ENCODE results near the gene PLK1. TPM values are rescaled to one million over a fixed set of nuclear protein-coding genes. Genes with fewer than 3 reads are reported as not detected.

The PLK1 gene
- polyA plus RNA-seq, 1 donor from 2014 or later = 0.21 TPM

DNA sequence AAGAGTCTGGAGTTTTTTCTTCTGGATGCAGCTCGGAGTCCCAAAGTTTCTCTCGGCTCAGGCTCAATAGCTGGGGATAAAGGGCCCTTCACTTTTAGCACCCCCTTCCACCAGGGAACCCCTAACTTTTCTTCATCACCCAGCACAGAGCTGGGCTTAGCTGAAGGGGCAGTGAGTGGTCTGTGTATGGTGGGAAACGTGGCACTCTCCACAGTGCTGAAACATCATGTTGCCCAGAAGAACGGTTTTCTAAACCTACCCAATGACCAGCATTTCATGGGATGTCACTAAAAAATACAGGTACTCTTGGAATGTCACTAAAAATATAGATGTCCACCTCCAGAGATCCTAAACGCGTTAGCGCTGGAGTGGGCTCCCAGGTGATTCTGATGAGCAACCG, 22.4 kb downstream of the PLK1 start:
- Histone ChIP-seq H3F3A (ENCODE audit: insufficient read depth, low read length, poor library complexity, severe bottlenecking) (no peaks in the 10 kb centered on the region), H3K27ac (ENCODE audit: low read length) (no peak overlapping the region), H3K36me3 (ENCODE audit: insufficient read depth, low read length) (no peaks in the 10 kb centered on the region), H3K9me3 (ENCODE audit: low read length) (no peaks in the 10 kb centered on the region), H3K9me2 (ENCODE audit: insufficient read depth, low read length) (no peaks in the 10 kb centered on the region), H4K20me1 (ENCODE audit: insufficient read depth) (no peaks in the 10 kb centered on the region), H3K27me3 (ENCODE audit: insufficient read depth, low read depth, low read length) (no peaks in the 10 kb centered on the region), H3K79me2 (replicated peaks; ENCODE audit: insufficient read depth, low read length) (no peaks in the 10 kb centered on the region), H3K9ac (ENCODE audit: low read length) (no peak overlapping the region), H2AFZ (ENCODE audit: low read depth, low read length) (no peak overlapping the region), H3K4me3 (ENCODE audit: low read length) (no peak overlapping the region), H3K4me2 (ENCODE audit: low read length) (no peak overlapping the region)
- TF ChIP-seq EZH2 (IDR thresholded peaks at IDR 0.05; ENCODE audit: borderline replicate concordance, insufficient read depth, low read length, poor library complexity, severe bottlenecking) (no peak), POLR2AphosphoS5 (IDR thresholded peaks at IDR 0.05) (no peak), SMC3 (conservative IDR thresholded peaks at IDR 0.05; ENCODE audit: poor library complexity) (no peak), RAD21 (conservative IDR thresholded peaks at IDR 0.05) (no peak), EP300 (conservative IDR thresholded peaks at IDR 0.05; ENCODE audit: poor library complexity, severe bottlenecking) (no peak), TAF1 (IDR thresholded peaks at IDR 0.05; ENCODE audit: low read depth) (no peak), MXI1 (conservative IDR thresholded peaks at IDR 0.05; ENCODE audit: poor library complexity, severe bottlenecking) (no peak)
- TF ChIP-seq, protein P1, sequence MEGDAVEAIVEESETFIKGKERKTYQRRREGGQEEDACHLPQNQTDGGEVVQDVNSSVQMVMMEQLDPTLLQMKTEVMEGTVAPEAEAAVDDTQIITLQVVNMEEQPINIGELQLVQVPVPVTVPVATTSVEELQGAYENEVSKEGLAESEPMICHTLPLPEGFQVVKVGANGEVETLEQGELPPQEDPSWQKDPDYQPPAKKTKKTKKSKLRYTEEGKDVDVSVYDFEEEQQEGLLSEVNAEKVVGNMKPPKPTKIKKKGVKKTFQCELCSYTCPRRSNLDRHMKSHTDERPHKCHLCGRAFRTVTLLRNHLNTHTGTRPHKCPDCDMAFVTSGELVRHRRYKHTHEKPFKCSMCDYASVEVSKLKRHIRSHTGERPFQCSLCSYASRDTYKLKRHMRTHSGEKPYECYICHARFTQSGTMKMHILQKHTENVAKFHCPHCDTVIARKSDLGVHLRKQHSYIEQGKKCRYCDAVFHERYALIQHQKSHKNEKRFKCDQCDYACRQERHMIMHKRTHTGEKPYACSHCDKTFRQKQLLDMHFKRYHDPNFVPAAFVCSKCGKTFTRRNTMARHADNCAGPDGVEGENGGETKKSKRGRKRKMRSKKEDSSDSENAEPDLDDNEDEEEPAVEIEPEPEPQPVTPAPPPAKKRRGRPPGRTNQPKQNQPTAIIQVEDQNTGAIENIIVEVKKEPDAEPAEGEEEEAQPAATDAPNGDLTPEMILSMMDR (IDR thresholded peaks at IDR 0.05; ENCODE audit: poor library complexity, severe bottlenecking) = no peak
- TF ChIP-seq, protein P2, sequence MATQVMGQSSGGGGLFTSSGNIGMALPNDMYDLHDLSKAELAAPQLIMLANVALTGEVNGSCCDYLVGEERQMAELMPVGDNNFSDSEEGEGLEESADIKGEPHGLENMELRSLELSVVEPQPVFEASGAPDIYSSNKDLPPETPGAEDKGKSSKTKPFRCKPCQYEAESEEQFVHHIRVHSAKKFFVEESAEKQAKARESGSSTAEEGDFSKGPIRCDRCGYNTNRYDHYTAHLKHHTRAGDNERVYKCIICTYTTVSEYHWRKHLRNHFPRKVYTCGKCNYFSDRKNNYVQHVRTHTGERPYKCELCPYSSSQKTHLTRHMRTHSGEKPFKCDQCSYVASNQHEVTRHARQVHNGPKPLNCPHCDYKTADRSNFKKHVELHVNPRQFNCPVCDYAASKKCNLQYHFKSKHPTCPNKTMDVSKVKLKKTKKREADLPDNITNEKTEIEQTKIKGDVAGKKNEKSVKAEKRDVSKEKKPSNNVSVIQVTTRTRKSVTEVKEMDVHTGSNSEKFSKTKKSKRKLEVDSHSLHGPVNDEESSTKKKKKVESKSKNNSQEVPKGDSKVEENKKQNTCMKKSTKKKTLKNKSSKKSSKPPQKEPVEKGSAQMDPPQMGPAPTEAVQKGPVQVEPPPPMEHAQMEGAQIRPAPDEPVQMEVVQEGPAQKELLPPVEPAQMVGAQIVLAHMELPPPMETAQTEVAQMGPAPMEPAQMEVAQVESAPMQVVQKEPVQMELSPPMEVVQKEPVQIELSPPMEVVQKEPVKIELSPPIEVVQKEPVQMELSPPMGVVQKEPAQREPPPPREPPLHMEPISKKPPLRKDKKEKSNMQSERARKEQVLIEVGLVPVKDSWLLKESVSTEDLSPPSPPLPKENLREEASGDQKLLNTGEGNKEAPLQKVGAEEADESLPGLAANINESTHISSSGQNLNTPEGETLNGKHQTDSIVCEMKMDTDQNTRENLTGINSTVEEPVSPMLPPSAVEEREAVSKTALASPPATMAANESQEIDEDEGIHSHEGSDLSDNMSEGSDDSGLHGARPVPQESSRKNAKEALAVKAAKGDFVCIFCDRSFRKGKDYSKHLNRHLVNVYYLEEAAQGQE (IDR thresholded peaks at IDR 0.05; ENCODE audit: borderline replicate concordance) = no peak

DNA sequence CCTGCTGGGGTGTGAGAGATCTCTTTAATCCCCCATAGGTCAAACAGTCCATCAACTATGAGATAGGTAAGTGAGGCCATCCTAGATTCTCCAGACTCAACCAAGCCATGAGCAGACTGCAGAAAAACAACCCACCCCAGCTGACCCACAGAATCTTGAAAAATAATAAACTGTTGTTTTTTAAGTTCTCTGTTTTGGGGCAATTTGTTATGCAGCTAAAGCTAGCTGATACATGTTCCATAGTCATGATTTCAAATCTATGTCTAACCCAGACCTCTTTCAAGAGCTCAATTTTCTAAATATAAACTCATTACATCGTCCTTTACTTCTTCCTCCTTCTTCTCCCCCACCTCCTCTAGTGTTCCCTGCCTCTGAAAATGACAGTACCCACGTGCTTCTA, 24.3 kb downstream of the PLK1 start:
- H3K4me3 ChIP-seq (ENCODE audit: low read length) = no peak overlapping the region
- H3K36me3 ChIP-seq (ENCODE audit: insufficient read depth, low read length) = no peaks in the 10 kb centered on the region
- no peaks in the 10 kb centered on the region for H3K9me2 ChIP-seq (ENCODE audit: insufficient read depth, low read length)
- H3F3A ChIP-seq (ENCODE audit: insufficient read depth, low read length, poor library complexity, severe bottlenecking) = no peaks in the 10 kb centered on the region
- H3K9me3 ChIP-seq (ENCODE audit: low read length) = no peaks in the 10 kb centered on the region
- no peak overlapping the region for H3K9ac ChIP-seq (ENCODE audit: low read length)
- H3K27ac ChIP-seq (ENCODE audit: low read length) = no peak overlapping the region
- H3K27me3 ChIP-seq (ENCODE audit: insufficient read depth, low read depth, low read length) = no peaks in the 10 kb centered on the region
- no peaks in the 10 kb centered on the region for H4K20me1 ChIP-seq (ENCODE audit: insufficient read depth)
- no peak overlapping the region for H2AFZ ChIP-seq (ENCODE audit: low read depth, low read length)
- no peak for TF ChIP-seq RAD21 (conservative IDR thresholded peaks at IDR 0.05)
- TF ChIP-seq TAF1 (IDR thresholded peaks at IDR 0.05; ENCODE audit: low read depth) = no peak
- no peak for TF ChIP-seq EP300 (conservative IDR thresholded peaks at IDR 0.05; ENCODE audit: poor library complexity, severe bottlenecking)
- no peak overlapping the region for H3K4me2 ChIP-seq (ENCODE audit: low read length)
- no peaks in the 10 kb centered on the region for H3K79me2 ChIP-seq (replicated peaks; ENCODE audit: insufficient read depth, low read length)

Data from neural cell (in vitro differentiated cells).